CD4-positive, alpha-beta memory T cell (primary cell): Measurements from ENCODE around the gene GRIK2. TPM values are rescaled to one million over a fixed set of nuclear protein-coding genes. Genes with fewer than 3 reads are reported as not detected.
A peak's percentile ranks its signal among the peaks of the same experiment; 100 is the strongest.
"Not testable (repeated sequence)": the region's sequence is repeated elsewhere in the genome, so short reads cannot be mapped to it uniquely, and the experiment has no call there.

ENCODE experiments used
- CTCF ChIA-PET: fragments of 350-600 bp; sonication (Branson Sonifier 250); formaldehyde crosslinking; loops from one replicate; lab custom pipeline; 2021; ENCODE audit warnings: inconsistent platforms; ENCODE audit not compliant: partially characterized antibody; lab: Charles Lee
- POLR2A ChIA-PET: fragments of 350-600 bp; sonication (Branson Sonifier 250); formaldehyde crosslinking; loops from one replicate; lab custom pipeline; 2021; ENCODE audit not compliant: partially characterized antibody; lab: Charles Lee
- DNase-seq, 5 donors: peaks; one replicate each; pipeline versions ENCODE4 v3.0.0 to v3.0.0-alpha.2; 2020 to 2022; ENCODE audit warnings: mixed read lengths in 1 of 5
- H3K27ac ChIP-seq: one replicate; pipeline ENCODE4 v1.7.0; 2013; ENCODE audit warnings: low read depth, low read length
- H3K27me3 ChIP-seq: 2 replicates; pipeline ENCODE4 v1.7.0; 2013; ENCODE audit warnings: mild to moderate bottlenecking, low read length, moderate library complexity; ENCODE audit not compliant: insufficient read depth
- H3K36me3 ChIP-seq: 2 replicates; pipeline ENCODE4 v1.7.0; 2013; ENCODE audit warnings: mild to moderate bottlenecking, low read length, moderate library complexity; ENCODE audit not compliant: insufficient read depth
- H3K4me1 ChIP-seq: 2 replicates; pipeline ENCODE4 v1.7.0; 2013; ENCODE audit warnings: mild to moderate bottlenecking, low read length, moderate library complexity; ENCODE audit not compliant: insufficient read depth
- H3K4me3 ChIP-seq, 2 donors: one replicate each; pipeline ENCODE4 v1.7.0; 2013; ENCODE audit warnings: low read length in 2 of 2, mild to moderate bottlenecking in 1 of 2
- H3K9me3 ChIP-seq, 2 donors: one replicate each; pipeline ENCODE4 v1.7.0; 2013; ENCODE audit warnings: low read length in 2 of 2, control low read depth in 1 of 2; ENCODE audit not compliant: control insufficient read depth in 1 of 2
- H3K27ac Mint-ChIP-seq, 7 donors: one replicate each; pipeline ENCODE4 v1.8.0; 2020 to 2021; ENCODE audit warnings: mixed read lengths in 7 of 7, mild to moderate bottlenecking in 6 of 7, inconsistent platforms in 3 of 7, moderate library complexity in 3 of 7
- H3K27me3 Mint-ChIP-seq, 2 donors: one replicate each; pipeline ENCODE4 v1.8.0; 2020 to 2021; ENCODE audit warnings: mixed read lengths in 2 of 2
- H3K36me3 Mint-ChIP-seq, 2 donors: one replicate each; pipeline ENCODE4 v1.8.0; 2020 to 2021; ENCODE audit warnings: mixed read lengths in 2 of 2, inconsistent platforms in 1 of 2, mild to moderate bottlenecking in 1 of 2
- H3K4me1 Mint-ChIP-seq, 4 donors: one replicate each; pipeline ENCODE4 v1.8.0; 2020 to 2021; ENCODE audit warnings: mixed read lengths in 4 of 4, mild to moderate bottlenecking in 1 of 4
- H3K4me3 Mint-ChIP-seq, 8 donors: one replicate each; pipeline ENCODE4 v1.8.0; 2020 to 2021; ENCODE audit warnings: mixed read lengths in 8 of 8, mild to moderate bottlenecking in 7 of 8, moderate library complexity in 6 of 8, inconsistent platforms in 3 of 8
- H3K9me3 Mint-ChIP-seq, 8 donors: one replicate each; pipeline ENCODE4 v1.8.0; 2020 to 2021; ENCODE audit warnings: mixed read lengths in 8 of 8, mild to moderate bottlenecking in 5 of 8, inconsistent platforms in 3 of 8, moderate library complexity in 1 of 8
- intact Hi-C: fragments of 100-400 bp; cut with micrococcal nuclease; formaldehyde crosslinking; loops from one replicate; pipeline ENCODE4 v1.15.1; 2023
- polyA plus RNA-seq, 2 donors: library from polyadenylated mRNA; unstranded; fragments of 300-500 nt; fragmentation: Illumina TruSeq; gene quantifications; one replicate each; pipeline ENCODE4 v1.2.3, GENCODE V29; 2021
- total RNA-seq, 2 experiments: library from RNA; stranded (reverse); gene quantifications; one replicate each; pipeline ENCODE4 v1.2.3, GENCODE V29; 2021

The GRIK2 gene
- total and polyA plus RNA-seq, 4 experiments from 2014 or later = not detected

DNA sequence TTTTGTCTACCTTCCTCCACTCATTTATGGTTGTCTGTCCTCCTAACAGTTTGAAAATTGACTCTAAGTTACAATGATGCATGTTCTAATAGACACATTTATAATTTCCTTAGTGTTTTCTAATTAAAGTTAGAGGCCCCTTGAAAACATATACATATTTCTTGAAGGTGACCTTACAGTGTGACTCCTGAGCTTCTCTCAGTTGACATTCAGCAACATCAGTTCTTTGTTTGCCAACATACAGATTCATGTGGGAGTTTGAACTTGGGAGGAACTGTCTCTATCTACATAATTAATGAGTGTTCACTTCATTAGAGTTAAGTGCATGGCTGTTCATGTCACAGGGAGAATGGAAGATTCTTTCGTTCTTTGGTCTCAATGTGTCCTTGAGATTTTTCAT lies 658.2 kb downstream of the GRIK2 start:
- Mint-ChIP-seq H3K27ac (no peak overlapping the region), H3K4me1 (no peaks in the 10 kb centered on the region), H3K36me3 (no peaks in the 10 kb centered on the region), H3K9me3 (peaks cover 0 to 11% (median 1%) of the 10 kb centered on the region in 8 donors), H3K27me3 (no peaks in the 10 kb centered on the region), H3K4me3 (peak overlapping the region in 1 of 8 donors; percentile 26)
- Histone ChIP-seq H3K4me3 (no peak overlapping the region), H3K27me3 (no peaks in the 10 kb centered on the region), H3K9me3 (no peaks in the 10 kb centered on the region), H3K4me1 (no peaks in the 10 kb centered on the region), H3K27ac (no peak overlapping the region), H3K36me3 (no peaks in the 10 kb centered on the region)
- ChIA-PET POLR2A (no interaction called here), CTCF (no interaction called here)
- DNase-seq = no peak
- intact Hi-C loops = no loop called here

DNA sequence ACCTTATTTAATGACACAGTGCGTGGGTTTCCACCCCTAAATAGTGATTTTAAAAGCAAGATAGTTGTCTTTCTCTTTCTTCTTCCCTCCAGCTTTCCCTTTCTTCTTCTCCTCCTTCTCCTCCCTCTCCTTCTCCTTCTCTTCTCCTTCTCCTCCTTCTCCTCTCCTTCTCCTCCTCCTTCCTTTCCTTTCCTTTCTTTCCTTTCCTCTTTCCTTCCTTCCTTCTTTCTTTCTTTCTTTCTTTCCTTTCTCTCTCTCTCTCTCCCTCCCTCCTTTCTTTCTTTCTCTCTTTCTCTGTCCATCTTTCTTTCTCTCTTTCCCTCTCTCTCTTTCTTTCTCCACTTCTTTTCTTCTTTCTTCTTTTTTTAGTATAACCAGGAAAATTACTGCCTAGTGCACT lies 670.6 kb downstream of the GRIK2 start:
- H3K9me3 Mint-ChIP-seq = peaks cover 0 to 5% (median 0%) of the 10 kb centered on the region in 8 donors

DNA sequence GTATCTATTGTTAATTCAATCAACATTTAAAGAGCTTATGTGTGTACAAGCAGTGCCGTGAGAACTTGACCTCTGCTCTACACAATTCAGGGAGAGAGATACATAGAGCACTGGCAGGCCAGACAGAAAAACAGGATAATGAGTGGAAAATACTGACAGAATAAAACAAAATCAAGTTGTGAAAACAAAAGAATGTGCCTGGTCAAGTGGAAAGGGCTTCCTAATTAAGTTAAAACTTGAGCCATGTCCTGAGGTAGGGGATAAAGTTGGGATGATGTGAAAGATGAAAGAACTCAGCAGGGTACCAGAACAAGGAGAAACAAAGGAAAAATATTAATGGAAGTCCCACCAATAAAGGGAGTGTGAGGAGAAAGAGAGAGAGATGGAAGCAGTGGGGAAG lies 672.8 kb downstream of the GRIK2 start:
- ChIA-PET POLR2A (no interaction called here), CTCF (no interaction called here)
- no peak overlapping the region for H3K4me3 Mint-ChIP-seq
- Histone ChIP-seq H3K4me1 (no peaks in the 10 kb centered on the region), H3K4me3 (no peak overlapping the region), H3K27me3 (no peaks in the 10 kb centered on the region), H3K9me3 (no peaks in the 10 kb centered on the region), H3K27ac (no peak overlapping the region), H3K36me3 (no peaks in the 10 kb centered on the region)
- no peak overlapping the region for H3K27ac Mint-ChIP-seq
- H3K4me1 Mint-ChIP-seq = no peaks in the 10 kb centered on the region
- no peaks in the 10 kb centered on the region for H3K36me3 Mint-ChIP-seq
- intact Hi-C loops = no loop called here
- H3K27me3 Mint-ChIP-seq = no peaks in the 10 kb centered on the region
- H3K9me3 Mint-ChIP-seq = peaks cover 0 to 5% (median 0%) of the 10 kb centered on the region in 8 donors
- no peak for DNase-seq

More for the DNA sequence above, 670.6 kb downstream of the GRIK2 start:
- Mint-ChIP-seq H3K27ac (no peak overlapping the region), H3K4me3 (no peak overlapping the region), H3K27me3 (no peaks in the 10 kb centered on the region), H3K4me1 (no peaks in the 10 kb centered on the region), H3K36me3 (no peaks in the 10 kb centered on the region)
- DNase-seq = no peak
- Histone ChIP-seq H3K4me1 (no peaks in the 10 kb centered on the region), H3K9me3 (no peaks in the 10 kb centered on the region), H3K27me3 (no peaks in the 10 kb centered on the region), H3K4me3 (no peak overlapping the region), H3K27ac (no peak overlapping the region), H3K36me3 (no peaks in the 10 kb centered on the region)
- ChIA-PET CTCF (no interaction called here), POLR2A (no interaction called here)
- intact Hi-C loops = no loop called here

DNA sequence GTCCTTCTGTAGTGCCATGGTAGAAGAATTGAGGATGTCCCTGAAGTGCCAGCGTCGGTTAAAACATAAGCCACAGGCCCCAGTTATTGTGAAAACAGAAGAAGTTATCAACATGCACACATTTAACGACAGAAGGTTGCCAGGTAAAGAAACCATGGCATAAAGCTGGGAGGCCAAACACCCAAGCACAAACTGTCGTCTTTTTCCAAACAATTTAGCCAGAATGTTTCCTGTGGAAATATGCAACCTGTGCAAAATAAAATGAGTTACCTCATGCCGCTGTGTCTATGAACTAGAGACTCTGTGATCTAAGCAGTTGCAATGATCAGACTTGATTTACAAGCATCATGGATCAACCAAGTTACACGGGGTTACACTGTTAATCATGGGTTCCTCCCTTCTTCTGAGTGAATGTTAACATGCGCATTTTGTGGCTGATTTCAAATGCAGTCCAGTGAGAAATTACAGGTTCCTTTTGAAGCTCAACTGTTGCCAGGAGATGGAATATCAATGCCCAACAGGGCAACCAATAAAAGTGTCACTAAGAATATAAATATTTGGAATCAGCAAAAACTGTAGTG lies 674.9 kb downstream of the GRIK2 start:
- ChIA-PET CTCF (no interaction called here), POLR2A (no interaction called here)
- H3K27me3 Mint-ChIP-seq = no peaks in the 10 kb centered on the region
- H3K36me3 ChIP-seq = no peaks in the 10 kb centered on the region
- no peak overlapping the region for H3K4me3 ChIP-seq
- peaks cover 0 to 5% (median 0%) of the 10 kb centered on the region in 8 donors for H3K9me3 Mint-ChIP-seq
- no peaks in the 10 kb centered on the region for H3K36me3 Mint-ChIP-seq
- H3K4me3 Mint-ChIP-seq = no peak overlapping the region
- DNase-seq = no peak
- intact Hi-C loops = no loop called here
- H3K27ac ChIP-seq = no peak overlapping the region
- no peaks in the 10 kb centered on the region for H3K9me3 ChIP-seq
- H3K27ac Mint-ChIP-seq = no peak overlapping the region
- no peaks in the 10 kb centered on the region for H3K4me1 Mint-ChIP-seq
- H3K4me1 ChIP-seq = no peaks in the 10 kb centered on the region
- no peaks in the 10 kb centered on the region for H3K27me3 ChIP-seq

DNA sequence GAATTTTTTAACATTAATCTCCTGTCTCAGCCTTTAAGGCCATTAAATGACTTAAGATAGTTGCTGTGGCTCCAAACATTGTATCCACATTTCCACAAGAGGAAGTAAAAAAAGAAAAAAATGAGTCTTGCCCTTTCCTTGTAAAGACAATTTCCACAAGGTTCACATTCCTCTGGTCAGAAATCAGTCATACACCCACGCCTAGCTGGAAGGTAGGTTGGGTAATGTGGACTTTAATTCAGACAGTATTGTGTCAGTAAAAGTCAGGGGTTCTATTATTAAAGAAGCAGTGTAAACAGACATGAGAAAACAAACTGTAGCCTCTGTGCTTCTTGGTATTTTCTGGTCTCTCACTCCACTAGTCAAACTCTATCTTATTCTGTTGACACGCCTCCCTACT lies 682.0 kb downstream of the GRIK2 start:
- H3K4me3 ChIP-seq = no peak overlapping the region
- no peaks in the 10 kb centered on the region for H3K36me3 ChIP-seq
- H3K27ac Mint-ChIP-seq = no peak overlapping the region
- H3K4me3 Mint-ChIP-seq = no peak overlapping the region
- peaks cover 0 to 3% of the 10 kb centered on the region in 2 donors for H3K9me3 ChIP-seq
- H3K4me1 Mint-ChIP-seq = no peaks in the 10 kb centered on the region
- ChIA-PET POLR2A (no interaction called here), CTCF (no interaction called here)
- H3K27me3 ChIP-seq = no peaks in the 10 kb centered on the region
- no peak for DNase-seq
- no peak overlapping the region for H3K27ac ChIP-seq
- peaks cover 0 to 5% (median under 1%) of the 10 kb centered on the region in 8 donors for H3K9me3 Mint-ChIP-seq
- no peaks in the 10 kb centered on the region for H3K27me3 Mint-ChIP-seq
- H3K4me1 ChIP-seq = no peaks in the 10 kb centered on the region
- intact Hi-C loops = no loop called here
- no peaks in the 10 kb centered on the region for H3K36me3 Mint-ChIP-seq

DNA sequence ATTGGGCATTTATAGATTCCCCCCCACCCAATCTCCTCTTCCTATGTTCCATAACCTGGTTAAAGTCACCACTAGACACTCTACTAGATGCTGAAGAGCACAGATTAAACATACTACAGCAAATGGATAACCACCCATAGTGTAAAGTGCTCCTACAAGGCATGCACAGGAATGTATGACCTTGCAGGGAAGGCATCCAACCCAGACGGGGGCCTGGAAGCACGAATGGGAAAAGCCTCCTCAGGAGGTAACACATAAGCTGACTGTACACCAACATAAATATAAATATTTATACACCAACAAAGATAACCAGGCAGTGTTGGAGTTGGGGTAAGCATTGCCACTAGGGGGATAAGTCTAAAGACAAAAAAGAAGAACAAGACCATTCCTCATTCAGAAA lies 691.7 kb downstream of the GRIK2 start:
- no peak overlapping the region for H3K27ac Mint-ChIP-seq
- Histone ChIP-seq H3K4me1 (no peaks in the 10 kb centered on the region), H3K27ac (no peak overlapping the region), H3K4me3 (no peak overlapping the region), H3K36me3 (no peaks in the 10 kb centered on the region), H3K27me3 (no peaks in the 10 kb centered on the region), H3K9me3 (no peaks in the 10 kb centered on the region)
- H3K4me3 Mint-ChIP-seq = no peak overlapping the region
- H3K4me1 Mint-ChIP-seq = no peaks in the 10 kb centered on the region
- ChIA-PET CTCF (no interaction called here), POLR2A (no interaction called here)
- peaks cover 0 to 8% (median 1%) of the 10 kb centered on the region in 8 donors for H3K9me3 Mint-ChIP-seq
- intact Hi-C loops = no loop called here
- H3K27me3 Mint-ChIP-seq = no peaks in the 10 kb centered on the region
- H3K36me3 Mint-ChIP-seq = no peaks in the 10 kb centered on the region
- DNase-seq = no peak

DNA sequence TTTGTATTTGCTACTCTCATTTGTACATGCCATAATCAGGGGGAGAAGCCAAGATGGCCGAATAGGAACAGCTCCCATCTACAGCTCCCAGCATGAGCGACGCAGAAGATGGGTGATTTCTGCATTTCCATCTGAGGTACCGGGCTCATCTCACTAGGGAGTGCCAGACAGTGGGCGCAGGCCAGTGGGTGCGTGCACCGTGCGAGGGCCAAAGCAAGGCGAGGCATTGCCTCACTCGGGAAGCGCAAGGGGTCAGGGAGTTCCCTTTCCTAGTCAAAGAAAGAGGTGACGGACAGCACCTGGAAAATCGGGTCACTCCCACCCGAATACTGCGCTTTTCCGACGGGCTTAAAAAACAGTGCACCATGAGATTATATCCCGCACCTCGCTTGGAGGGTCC lies 694.7 kb downstream of the GRIK2 start:
- H3K9me3 Mint-ChIP-seq, intact Hi-C loops, H3K4me3 Mint-ChIP-seq, H3K9me3 ChIP-seq, H3K36me3 Mint-ChIP-seq, H3K4me1 Mint-ChIP-seq, H3K4me3 ChIP-seq, POLR2A ChIA-PET, H3K27ac ChIP-seq, H3K27me3 ChIP-seq, H3K4me1 ChIP-seq, CTCF ChIA-PET, H3K36me3 ChIP-seq, H3K27me3 Mint-ChIP-seq, H3K27ac Mint-ChIP-seq: not testable (repeated sequence)
- peak in 1 of 5 donors; percentile 35 for DNase-seq

DNA sequence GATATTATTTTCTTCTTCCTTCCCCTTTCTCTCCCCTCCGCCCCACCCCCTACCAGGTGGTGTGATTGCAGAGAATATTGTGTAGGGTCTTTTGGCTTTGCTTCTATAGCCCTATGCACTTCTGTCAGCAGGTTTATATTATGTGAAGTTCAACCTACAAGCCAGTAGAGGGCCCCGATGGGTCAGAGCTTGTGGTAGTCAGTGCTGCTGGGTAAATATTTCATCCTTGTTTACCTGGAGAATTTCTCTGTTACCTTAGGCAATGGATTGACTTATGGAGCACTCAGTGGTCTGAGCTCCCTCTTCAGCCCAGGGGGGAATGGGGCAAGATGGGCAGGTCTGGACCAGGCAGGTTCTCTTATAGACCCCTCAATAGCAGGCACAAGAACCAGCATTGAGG lies 720.9 kb downstream of the GRIK2 start:
- Histone ChIP-seq H3K9me3 (no peaks in the 10 kb centered on the region), H3K27me3 (no peaks in the 10 kb centered on the region), H3K36me3 (no peaks in the 10 kb centered on the region), H3K27ac (no peak overlapping the region), H3K4me1 (no peaks in the 10 kb centered on the region), H3K4me3 (no peak overlapping the region)
- Mint-ChIP-seq H3K27me3 (no peaks in the 10 kb centered on the region), H3K27ac (no peak overlapping the region), H3K36me3 (no peaks in the 10 kb centered on the region), H3K4me3 (no peak overlapping the region), H3K4me1 (no peaks in the 10 kb centered on the region), H3K9me3 (peaks cover 0 to 10% (median 6%) of the 10 kb centered on the region in 8 donors)
- CTCF ChIA-PET = no interaction called here
- POLR2A ChIA-PET = no interaction called here
- intact Hi-C loops = no loop called here
- DNase-seq = no peak
